SU-DHL-6 (cell line): ENCODE measurements around the gene SAV1.
A peak's percentile ranks its signal among the peaks of the same experiment; 100 is the strongest.

Source experiments
- H2AFZ ChIP-seq: fragments of 200-600 bp; sonication (generic); 2 replicates; pipeline ENCODE4 v1.6.1; 2014; ENCODE audit warnings: low read depth, mild to moderate bottlenecking, moderate library complexity, mixed read lengths, antibody characterized with exemption, low read length; ENCODE audit not compliant: severe bottlenecking
- H3F3A ChIP-seq: fragments of 200-600 bp; shearing (Covaris generic); 2 replicates; pipeline ENCODE4 v1.6.0; 2016; ENCODE audit warnings: antibody characterized with exemption, mild to moderate bottlenecking; ENCODE audit not compliant: insufficient read depth
- H3K27ac ChIP-seq: fragments of 200-600 bp; sonication (generic); 2 replicates; pipeline ENCODE4 v1.5.1; 2016; ENCODE audit warnings: low read depth, mild to moderate bottlenecking, low read length, moderate library complexity, mixed read lengths
- H3K27me3 ChIP-seq: fragments of 200-600 bp; sonication (generic), shearing (Covaris generic); 2 replicates; pipeline ENCODE4 v1.6.0; 2014; ENCODE audit warnings: mild to moderate bottlenecking, low read length
- H3K36me3 ChIP-seq: fragments of 200-600 bp; sonication (generic); 2 replicates; pipeline ENCODE4 v1.6.1; 2014; ENCODE audit warnings: mild to moderate bottlenecking, low read length, mixed read lengths
- H3K4me2 ChIP-seq: fragments of 300-600, 200-600 bp; shearing (Covaris generic), sonication (generic); 2 replicates; pipeline ENCODE4 v1.6.0; 2014; ENCODE audit warnings: low read length, low read depth, mild to moderate bottlenecking; ENCODE audit not compliant: poor library complexity, severe bottlenecking
- H3K4me3 ChIP-seq: fragments of 200-600 bp; sonication (generic); 2 replicates; pipeline ENCODE4 v1.5.1; 2014; ENCODE audit warnings: antibody characterized with exemption, low read length, mild to moderate bottlenecking, mixed read lengths; ENCODE audit not compliant: insufficient read depth, poor library complexity, severe bottlenecking
- H3K79me2 ChIP-seq: fragments of 200-600 bp; sonication (generic); 2 replicates; pipeline ENCODE4 v1.6.1; 2014; ENCODE audit warnings: mild to moderate bottlenecking, low read length, moderate library complexity; ENCODE audit not compliant: insufficient read depth
- H3K9ac ChIP-seq: fragments of 200-600 bp; sonication (generic); 2 replicates; pipeline ENCODE4 v1.7.0; 2014; ENCODE audit warnings: mild to moderate bottlenecking, low read length
- H3K9me2 ChIP-seq: fragments of 200-600 bp; sonication (generic); replicated peaks from 2 replicates; pipeline ENCODE4 v1.6.1; 2014; ENCODE audit warnings: low read length; ENCODE audit not compliant: insufficient read depth
- H3K9me3 ChIP-seq: fragments of 200-600 bp; sonication (generic); 2 replicates; pipeline ENCODE4 v1.6.1; 2014; ENCODE audit warnings: low read length, mixed read lengths; ENCODE audit not compliant: insufficient read depth
- H4K20me1 ChIP-seq: fragments of 200-600 bp; sonication (generic); 2 replicates; pipeline ENCODE4 v1.6.1; 2014; ENCODE audit warnings: low read depth, mild to moderate bottlenecking, antibody characterized with exemption, low read length, moderate library complexity, mixed read lengths
- CTCF ChIP-seq: fragments of 200-600 bp; sonication (generic); IDR thresholded peaks from one replicate; pipeline ENCODE4 v1.5.1; 2017; ENCODE audit warnings: antibody characterized with exemption, mild to moderate bottlenecking, low read length, moderate library complexity; ENCODE audit not compliant: insufficient read depth, poor library complexity, severe bottlenecking
- EZH2phosphoT487 ChIP-seq: fragments of 200-600 bp; sonication (generic), shearing (Covaris generic); conservative IDR thresholded peaks from 2 replicates; pipeline ENCODE4 v1.6.1; 2018; ENCODE audit warnings: mild to moderate bottlenecking, antibody characterized with exemption, low read length, moderate library complexity, mixed read lengths

Gene SAV1

GRCh38 chr14:50669441-50669986 lies 1.4 kb upstream of the SAV1 start:
- Histone ChIP-seq H3K4me3 (no peak overlapping the region), H3K9ac (no peak overlapping the region), H4K20me1 (0 out of 2 replicates have a peak, but pooled peaks cover 5% of the 10 kb centered on the region), H3K4me2 (no peak overlapping the region), H3K27me3 (no peaks in the 10 kb centered on the region), H3K79me2 (peaks cover 14% of the 10 kb centered on the region; the same call in 1 of the 2 replicates), H3K36me3 (0 out of 2 replicates have a peak, but pooled peaks cover 3% of the 10 kb centered on the region), H3F3A (peaks cover 12% of the 10 kb centered on the region), H3K27ac (no peak overlapping the region), H3K9me2 (no peaks in the 10 kb centered on the region), H3K9me3 (no peaks in the 10 kb centered on the region), H2AFZ (no peak overlapping the region)
- TF ChIP-seq CTCF (no peak), EZH2phosphoT487 (no peak)

GRCh38 chr14:50668826-50669143 lies 679 bp upstream of the SAV1 start:
- peak overlapping the region; percentile 71 for H3K9ac ChIP-seq
- peak overlapping the region; percentile 60 for H3K4me3 ChIP-seq
- peaks cover 14% of the 10 kb centered on the region; the same call in 1 of the 2 replicates for H3K79me2 ChIP-seq
- no peaks in the 10 kb centered on the region for H3K9me3 ChIP-seq
- H3F3A ChIP-seq, result peaks cover 12% of the 10 kb centered on the region
- H4K20me1 ChIP-seq, result 0 out of 2 replicates have a peak, but pooled peaks cover 5% of the 10 kb centered on the region
- no peak for TF ChIP-seq CTCF
- TF ChIP-seq EZH2phosphoT487, result no peak
- H3K4me2 ChIP-seq, result peak overlapping the region; percentile 84
- peak overlapping the region; percentile 83 for H2AFZ ChIP-seq
- H3K27me3 ChIP-seq, result no peaks in the 10 kb centered on the region
- no peak overlapping the region for H3K27ac ChIP-seq
- no peaks in the 10 kb centered on the region for H3K9me2 ChIP-seq
- H3K36me3 ChIP-seq, result 0 out of 2 replicates have a peak, but pooled peaks cover 4% of the 10 kb centered on the region

GRCh38 chr14:50667684-50667995 lies 466 bp downstream of the SAV1 start:
- peak overlapping the region; percentile 84 for H3K4me2 ChIP-seq
- H3K27me3 ChIP-seq, result no peaks in the 10 kb centered on the region
- H3K27ac ChIP-seq, result no peak overlapping the region
- peaks cover 14% of the 10 kb centered on the region; the same call in 1 of the 2 replicates for H3K79me2 ChIP-seq
- 0 out of 2 replicates have a peak, but pooled peaks cover 5% of the 10 kb centered on the region for H4K20me1 ChIP-seq
- TF ChIP-seq CTCF, result peak; percentile 21
- TF ChIP-seq EZH2phosphoT487, result no peak
- H3K36me3 ChIP-seq, result 0 out of 2 replicates have a peak, but pooled peaks cover 4% of the 10 kb centered on the region
- H3K9ac ChIP-seq, result peak overlapping the region; percentile 71
- no peaks in the 10 kb centered on the region for H3K9me2 ChIP-seq
- no peaks in the 10 kb centered on the region for H3K9me3 ChIP-seq
- H2AFZ ChIP-seq, result peak overlapping the region; percentile 83
- peak overlapping the region; percentile 60 for H3K4me3 ChIP-seq
- peaks cover 12% of the 10 kb centered on the region for H3F3A ChIP-seq
